MM.1S (cell line): ENCODE data around the gene ACTL6B.

Source experiments
- DNase-seq: peaks from one replicate; pipeline ENCODE4 v3.0.0-alpha.2; 2015
- H2AFZ ChIP-seq: fragments of 300-600 bp; sonication (generic); 2 replicates; pipeline ENCODE4 v1.6.0; 2016; ENCODE audit warnings: antibody characterized with exemption, low read length
- H3F3A ChIP-seq: fragments of 300-600 bp; sonication (generic); 2 replicates; pipeline ENCODE4 v1.6.1; 2016; ENCODE audit warnings: mild to moderate bottlenecking, antibody characterized with exemption, low read length, moderate library complexity, mixed read lengths; ENCODE audit not compliant: insufficient read depth
- H3K27ac ChIP-seq: fragments of 300-600 bp; sonication (generic); 2 replicates; pipeline ENCODE4 v1.5.1; 2016; ENCODE audit warnings: mild to moderate bottlenecking, low read length
- H3K27me3 ChIP-seq: fragments of 300-600 bp; sonication (generic); replicated peaks from 2 replicates; pipeline ENCODE4 v1.6.0; 2016; ENCODE audit warnings: low read length; ENCODE audit not compliant: insufficient read depth
- H3K36me3 ChIP-seq: fragments of 300-600 bp; sonication (generic); replicated peaks from 2 replicates; pipeline ENCODE4 v1.6.1; 2016; ENCODE audit warnings: mild to moderate bottlenecking, low read length, mixed read lengths; ENCODE audit not compliant: insufficient read depth
- H3K4me1 ChIP-seq: fragments of 300-600 bp; sonication (generic); 2 replicates; pipeline ENCODE4 v1.6.1; 2016; ENCODE audit warnings: low read length, mixed read lengths
- H3K4me2 ChIP-seq: fragments of 300-600 bp; sonication (generic); 2 replicates; pipeline ENCODE4 v1.6.0; 2016; ENCODE audit warnings: low read depth, low read length
- H3K4me3 ChIP-seq: fragments of 300-600 bp; sonication (generic); 2 replicates; pipeline ENCODE4 v1.5.1; 2016; ENCODE audit warnings: low read length, mixed read lengths
- H3K79me2 ChIP-seq: fragments of 300-600 bp; sonication (generic); 2 replicates; pipeline ENCODE4 v1.6.1; 2016; ENCODE audit warnings: mixed run types, low read length, mixed read lengths
- H3K9ac ChIP-seq: fragments of 300-600 bp; sonication (generic); 2 replicates; pipeline ENCODE4 v1.6.1; 2016; ENCODE audit warnings: low read length, mixed read lengths
- H3K9me2 ChIP-seq: fragments of 300-600 bp; sonication (generic); replicated peaks from 2 replicates; pipeline ENCODE4 v1.6.1; 2016; ENCODE audit warnings: mild to moderate bottlenecking, low read length, mixed read lengths; ENCODE audit not compliant: insufficient read depth
- H3K9me3 ChIP-seq: fragments of 300-600 bp; sonication (generic); replicated peaks from 2 replicates; pipeline ENCODE4 v1.6.1; 2016; ENCODE audit warnings: mild to moderate bottlenecking, low read length, mixed read lengths; ENCODE audit not compliant: insufficient read depth
- H4K20me1 ChIP-seq: fragments of 300-600 bp; sonication (generic); 2 replicates; pipeline ENCODE4 v1.6.1; 2016; ENCODE audit warnings: mild to moderate bottlenecking, low read length, moderate library complexity, mixed read lengths; ENCODE audit not compliant: insufficient read depth
- CTCF ChIP-seq: fragments of 300-600 bp; sonication (generic); IDR thresholded peaks from 2 replicates; pipeline ENCODE4 v1.5.1; 2016; ENCODE audit warnings: antibody characterized with exemption, low read length, mixed read lengths
- EZH2 ChIP-seq: fragments of 300-600 bp; sonication (generic); optimal IDR thresholded peaks from 2 replicates; pipeline ENCODE3; 2017; ENCODE audit warnings: low read depth, mild to moderate bottlenecking, antibody characterized with exemption, low read length, mixed read lengths
- EZH2phosphoT487 ChIP-seq: fragments of 300-600 bp; sonication (generic); IDR thresholded peaks from 2 replicates; pipeline ENCODE4 v1.6.1; 2018; ENCODE audit warnings: antibody characterized with exemption, low read length

Gene ACTL6B

GRCh38 chr7:100598425-100598824, 57.8 kb downstream of the ACTL6B start:
- H3K9ac ChIP-seq = no peak overlapping the region
- H3K27ac ChIP-seq = no peak overlapping the region
- no peak overlapping the region for H2AFZ ChIP-seq
- no peak overlapping the region for H3K4me3 ChIP-seq
- no peaks in the 10 kb centered on the region for H3K79me2 ChIP-seq
- no peaks in the 10 kb centered on the region for H4K20me1 ChIP-seq
- no peak for DNase-seq
- H3F3A ChIP-seq = no peaks in the 10 kb centered on the region
- no peak overlapping the region for H3K4me2 ChIP-seq
- peaks cover 66% of the 10 kb centered on the region for H3K27me3 ChIP-seq
- no peaks in the 10 kb centered on the region for H3K9me2 ChIP-seq
- no peaks in the 10 kb centered on the region for H3K4me1 ChIP-seq
- H3K9me3 ChIP-seq = no peaks in the 10 kb centered on the region
- no peak for TF ChIP-seq CTCF
- no peak for TF ChIP-seq EZH2phosphoT487
- TF ChIP-seq EZH2 = no peak
- H3K36me3 ChIP-seq = no peaks in the 10 kb centered on the region

GRCh38 chr7:100595188-100595587, 61.1 kb downstream of the ACTL6B start:
- no peak overlapping the region for H3K27ac ChIP-seq
- H2AFZ ChIP-seq = no peak overlapping the region
- H3K4me1 ChIP-seq = no peaks in the 10 kb centered on the region
- no peaks in the 10 kb centered on the region for H4K20me1 ChIP-seq
- no peaks in the 10 kb centered on the region for H3F3A ChIP-seq
- H3K4me3 ChIP-seq = no peak overlapping the region
- H3K27me3 ChIP-seq = peaks cover 68% of the 10 kb centered on the region
- H3K9me3 ChIP-seq = no peaks in the 10 kb centered on the region
- no peaks in the 10 kb centered on the region for H3K36me3 ChIP-seq
- H3K79me2 ChIP-seq = no peaks in the 10 kb centered on the region
- DNase-seq = no peak
- no peak overlapping the region for H3K9ac ChIP-seq
- H3K9me2 ChIP-seq = no peaks in the 10 kb centered on the region
- H3K4me2 ChIP-seq = no peak overlapping the region
- TF ChIP-seq EZH2phosphoT487 = no peak
- no peak for TF ChIP-seq CTCF
- no peak for TF ChIP-seq EZH2
